ENCODE data around the gene KCNIP3.

DNA sequence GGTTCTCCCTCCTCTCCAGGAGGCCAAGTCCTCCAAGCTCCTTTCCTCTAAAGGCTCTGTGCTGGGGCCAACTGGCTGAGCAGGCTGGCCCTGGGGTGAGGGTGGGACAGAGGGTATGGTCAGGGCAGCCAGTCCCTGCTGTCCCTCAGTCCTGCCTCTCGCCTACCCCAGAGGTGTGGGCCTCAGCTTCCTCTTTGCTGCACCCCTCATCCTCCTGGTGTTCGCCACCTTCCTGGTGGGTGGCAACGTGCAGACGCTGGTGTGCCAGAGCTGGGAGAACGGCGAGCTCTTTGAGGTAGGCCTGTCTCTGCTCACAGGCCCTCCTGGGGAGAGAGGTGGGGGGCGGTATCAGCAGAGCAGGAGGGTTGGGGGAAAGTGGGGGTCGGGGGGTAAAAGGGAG, 16.1 kb upstream of the KCNIP3 start:
- TF ChIP-seq, protein P1, sequence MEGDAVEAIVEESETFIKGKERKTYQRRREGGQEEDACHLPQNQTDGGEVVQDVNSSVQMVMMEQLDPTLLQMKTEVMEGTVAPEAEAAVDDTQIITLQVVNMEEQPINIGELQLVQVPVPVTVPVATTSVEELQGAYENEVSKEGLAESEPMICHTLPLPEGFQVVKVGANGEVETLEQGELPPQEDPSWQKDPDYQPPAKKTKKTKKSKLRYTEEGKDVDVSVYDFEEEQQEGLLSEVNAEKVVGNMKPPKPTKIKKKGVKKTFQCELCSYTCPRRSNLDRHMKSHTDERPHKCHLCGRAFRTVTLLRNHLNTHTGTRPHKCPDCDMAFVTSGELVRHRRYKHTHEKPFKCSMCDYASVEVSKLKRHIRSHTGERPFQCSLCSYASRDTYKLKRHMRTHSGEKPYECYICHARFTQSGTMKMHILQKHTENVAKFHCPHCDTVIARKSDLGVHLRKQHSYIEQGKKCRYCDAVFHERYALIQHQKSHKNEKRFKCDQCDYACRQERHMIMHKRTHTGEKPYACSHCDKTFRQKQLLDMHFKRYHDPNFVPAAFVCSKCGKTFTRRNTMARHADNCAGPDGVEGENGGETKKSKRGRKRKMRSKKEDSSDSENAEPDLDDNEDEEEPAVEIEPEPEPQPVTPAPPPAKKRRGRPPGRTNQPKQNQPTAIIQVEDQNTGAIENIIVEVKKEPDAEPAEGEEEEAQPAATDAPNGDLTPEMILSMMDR (IDR thresholded peaks at IDR 0.05): no peak
- TF ChIP-seq POLR2AphosphoS5 (IDR thresholded peaks at IDR 0.05; ENCODE audit: insufficient read depth in 1 of 2, low read depth in 1 of 2): no peak
- no peak for TF ChIP-seq POLR2A (IDR thresholded peaks at IDR 0.05)

Data from vagina (tissue), 2 donors.